NCI-H82 (cell line): Measurements from ENCODE around the gene SPINK2.

Source experiments
- DNase-seq: peaks from one replicate; lab custom pipeline; 2025; lab: John Stamatoyannopoulos, UW

SPINK2 gene

GRCh38 chr4:56799824-56800756 lies 21.4 kb downstream of the SPINK2 start:
- peak; percentile 85 for DNase-seq

GRCh38 chr4:56799161-56799759 lies 22.2 kb downstream of the SPINK2 start:
- no peak for DNase-seq

- no peak for DNase-seq
Measured at GRCh38 chr4:56796211-56796610, 25.3 kb downstream of the SPINK2 start.

DNA sequence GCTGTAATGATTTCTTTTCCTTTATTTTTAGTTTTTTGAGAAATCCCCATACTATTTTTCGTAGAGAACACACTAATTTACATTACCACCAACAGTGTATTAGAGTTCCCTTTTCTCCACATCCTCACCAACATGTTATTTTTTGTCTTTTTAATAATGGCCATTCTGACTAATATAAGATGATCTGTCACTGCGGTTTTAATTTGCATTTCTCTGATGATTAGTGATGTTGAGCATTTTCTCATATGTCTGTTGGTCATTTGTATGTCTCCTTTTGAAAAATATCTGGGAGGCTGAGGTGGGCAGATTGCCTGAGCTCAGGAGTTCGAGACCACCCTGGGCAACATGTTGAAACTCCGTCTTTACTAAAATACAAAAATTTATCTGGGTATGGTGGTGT lies 30.2 kb downstream of the SPINK2 start:
- no peak for DNase-seq

GRCh38 chr4:56790691-56791091 lies 30.8 kb downstream of the SPINK2 start:
- DNase-seq: no peak

DNA sequence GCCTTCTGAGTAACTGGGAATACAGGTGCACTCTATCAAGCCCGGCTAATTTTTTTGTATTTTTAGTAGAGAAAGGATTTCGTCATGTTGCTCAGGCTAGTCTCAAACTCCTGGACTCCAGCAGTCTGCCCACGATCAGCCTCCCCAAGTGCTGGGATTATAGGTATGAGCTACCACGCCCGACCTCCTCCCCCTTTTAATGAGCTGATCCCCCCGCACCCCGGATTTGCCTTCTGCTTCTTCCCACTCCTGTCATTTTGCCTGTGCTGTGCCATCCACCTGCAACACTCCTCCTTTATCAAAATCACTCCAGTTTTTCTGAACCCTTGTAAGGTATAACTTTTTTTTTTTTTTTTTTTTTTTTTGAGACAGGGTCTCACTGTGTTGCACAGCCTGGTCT lies 33.4 kb downstream of the SPINK2 start:
- peak; percentile 14 for DNase-seq

DNA sequence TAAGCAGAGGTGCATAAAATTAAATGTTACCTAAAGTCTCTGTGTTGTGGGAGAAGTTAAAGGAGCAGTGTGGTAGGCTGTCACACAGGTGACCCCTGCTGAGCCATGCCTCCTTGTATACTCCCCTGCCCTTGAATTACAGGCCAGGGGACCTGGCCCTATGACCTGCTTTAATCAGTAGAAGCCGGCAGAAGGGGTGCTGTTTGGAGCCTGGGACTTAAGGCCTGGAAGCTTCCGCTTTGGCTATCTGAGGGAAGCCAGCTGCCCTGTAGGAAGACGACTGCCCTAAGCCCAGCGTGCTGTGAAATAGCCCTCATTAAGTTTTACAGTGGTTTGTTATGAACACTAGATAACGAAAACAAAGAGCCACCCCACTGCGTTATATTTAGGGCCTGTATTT lies 34.1 kb downstream of the SPINK2 start:
- peak; percentile 82 for DNase-seq

DNA sequence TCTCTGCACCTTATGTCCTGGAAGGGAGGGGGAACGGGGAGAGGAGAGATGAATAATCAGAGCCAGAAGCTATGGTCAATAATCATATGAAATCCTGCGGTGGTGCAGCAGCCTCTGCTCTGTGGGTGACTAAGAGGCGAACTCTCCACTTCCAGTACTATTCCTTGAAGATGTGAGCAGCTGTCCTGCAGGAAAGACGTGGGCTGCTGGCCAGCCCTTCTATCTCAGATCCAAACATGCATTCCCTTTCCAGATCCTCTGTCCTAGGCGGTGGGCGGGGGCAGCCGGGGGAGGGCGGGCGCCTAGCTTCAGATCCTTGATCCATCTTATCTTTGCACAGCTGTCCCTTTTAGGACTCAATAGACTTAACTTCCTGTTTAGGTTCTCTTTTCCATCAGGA lies 34.5 kb downstream of the SPINK2 start:
- peak; percentile 79 for DNase-seq

DNA sequence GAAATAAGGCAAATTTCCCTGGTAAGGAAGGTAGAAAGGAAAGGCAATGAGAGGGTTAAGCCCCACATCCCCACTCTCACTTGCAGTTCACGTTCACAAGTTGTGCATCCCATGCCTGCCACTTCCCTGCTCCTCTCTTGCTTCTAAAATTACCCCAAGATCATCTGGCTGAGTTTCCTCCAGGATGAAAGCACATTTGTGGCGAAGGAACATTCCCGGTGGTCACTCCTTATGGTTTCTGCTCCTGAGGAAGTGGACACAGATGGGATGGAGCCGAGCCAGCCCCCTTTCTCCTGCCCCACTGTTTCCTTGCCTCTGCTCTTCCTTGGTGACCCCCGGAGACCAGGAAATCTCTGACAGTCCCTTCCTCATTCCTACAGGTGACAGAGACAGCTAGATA lies 37.5 kb downstream of the SPINK2 start:
- DNase-seq: no peak

DNA sequence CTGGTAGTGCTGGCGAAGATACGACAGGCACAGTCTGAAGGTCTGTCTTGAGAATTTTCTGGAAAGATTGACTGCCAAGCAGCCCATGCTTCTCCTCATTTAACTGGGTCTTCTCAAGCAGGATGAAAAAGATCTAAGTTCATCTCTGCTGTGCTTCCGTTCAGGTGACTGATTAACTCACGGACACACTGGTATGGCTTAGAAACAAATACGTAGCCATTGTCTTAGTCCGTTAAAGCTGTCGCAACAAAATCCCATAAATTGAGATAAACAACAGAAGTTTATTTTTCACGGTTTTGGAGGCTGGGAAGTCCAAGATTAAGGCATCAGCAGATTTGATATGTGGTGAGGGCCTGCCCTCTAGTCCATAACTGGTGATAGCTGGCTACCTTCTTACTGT lies 39.5 kb downstream of the SPINK2 start:
- no peak for DNase-seq

- DNase-seq: no peak
Measured at GRCh38 chr4:56773346-56773745, 48.2 kb downstream of the SPINK2 start.

GRCh38 chr4:56772134-56772533 lies 49.4 kb downstream of the SPINK2 start:
- DNase-seq: no peak

DNA sequence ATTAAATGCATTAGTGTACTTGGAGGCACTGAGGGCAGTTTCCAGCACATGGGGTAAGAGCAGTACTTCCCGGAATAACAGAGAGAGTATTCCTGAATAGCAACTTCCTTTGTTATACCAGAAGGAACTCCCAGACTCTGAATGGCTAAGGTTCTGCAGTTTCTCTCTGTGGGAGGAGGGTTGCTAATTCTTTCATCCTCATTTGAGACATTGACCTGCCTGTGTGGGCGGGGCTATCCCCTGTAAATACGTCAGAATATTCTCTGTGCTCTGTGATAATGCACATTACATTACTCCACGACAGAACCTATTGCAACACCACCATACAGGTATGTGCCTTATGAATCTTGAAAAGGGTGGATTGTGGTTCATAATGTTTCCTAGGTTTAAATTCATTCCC lies 52.7 kb downstream of the SPINK2 start:
- no peak for DNase-seq

DNA sequence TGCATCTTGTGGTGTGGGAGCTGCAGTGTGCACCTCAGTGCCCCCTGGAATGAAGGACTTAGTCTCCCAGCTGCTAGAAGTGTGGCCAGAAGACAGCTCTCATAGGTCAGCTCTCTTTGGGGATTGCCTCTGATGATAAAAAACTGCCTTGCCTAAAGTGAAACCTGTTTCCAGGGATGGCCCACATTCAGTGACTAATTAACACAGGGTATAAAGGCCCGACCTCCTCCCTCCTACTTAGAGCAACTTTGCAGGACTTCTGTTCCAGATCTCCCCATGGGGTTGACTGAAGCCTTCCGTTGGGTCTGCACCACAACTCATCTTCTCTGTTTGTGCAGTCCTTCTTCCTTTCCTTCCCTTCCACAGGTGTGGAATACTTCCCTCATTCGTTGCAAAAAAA lies 53.2 kb downstream of the SPINK2 start:
- no peak for DNase-seq

DNA sequence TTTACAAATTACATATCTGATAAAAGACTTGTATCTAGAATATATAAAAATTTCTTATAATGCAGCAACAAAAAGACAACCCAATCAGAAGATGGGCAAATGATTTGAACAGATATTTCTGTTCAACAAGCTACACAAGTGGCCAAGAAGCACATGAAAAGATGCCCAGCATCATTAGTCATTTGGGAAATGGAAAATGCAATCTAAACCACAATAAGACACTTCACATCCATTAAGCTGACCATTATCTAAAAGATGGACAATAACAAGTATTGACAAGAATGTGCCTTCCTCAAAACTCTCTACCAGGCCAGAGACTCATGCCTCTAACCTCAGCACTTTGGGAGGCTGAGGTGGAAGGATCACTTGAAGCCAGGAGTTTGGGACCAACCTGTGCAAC lies 53.9 kb downstream of the SPINK2 start:
- DNase-seq: no peak

GRCh38 chr4:56764775-56765174 lies 56.7 kb downstream of the SPINK2 start:
- peak; percentile 28 for DNase-seq

DNA sequence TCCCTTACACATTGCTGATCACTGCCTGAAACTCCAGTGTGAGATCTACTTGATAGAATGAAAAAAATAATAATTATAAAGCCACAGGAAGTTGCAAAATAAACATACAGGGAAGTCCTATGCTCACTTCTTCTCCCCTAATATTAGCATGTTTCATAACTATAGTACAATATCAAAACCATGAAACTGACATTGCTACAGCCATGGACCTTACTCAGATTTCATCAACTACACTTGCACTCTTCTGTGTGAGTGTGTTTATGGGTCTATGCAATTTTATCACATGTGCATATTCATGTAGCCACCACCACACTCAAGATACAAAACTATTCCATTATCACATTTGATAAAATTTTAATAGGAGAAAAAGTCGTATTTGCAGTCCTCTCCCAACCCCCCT lies 57.3 kb downstream of the SPINK2 start:
- no peak for DNase-seq

GRCh38 chr4:56762484-56763250 lies 58.8 kb downstream of the SPINK2 start:
- no peak for DNase-seq

DNA sequence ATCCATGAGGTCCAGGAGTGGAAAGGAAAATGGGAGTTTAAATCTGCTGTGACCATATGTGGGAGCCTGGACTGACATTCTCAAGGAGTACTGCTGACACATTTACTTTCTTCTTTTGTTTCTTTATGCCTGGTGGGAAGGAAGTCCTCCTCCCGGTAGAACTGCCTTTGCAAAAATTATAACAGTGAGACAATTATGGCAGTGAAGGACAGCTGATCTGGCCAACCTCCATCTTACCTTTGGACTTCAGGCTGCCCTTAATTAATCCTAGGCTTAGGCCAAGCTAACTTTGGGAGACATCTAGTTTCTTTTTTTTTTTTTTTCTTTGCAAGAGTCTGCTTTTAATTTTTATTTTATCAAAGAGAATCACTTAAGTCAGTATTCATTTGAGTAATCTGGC lies 61.3 kb downstream of the SPINK2 start:
- no peak for DNase-seq
